Measurements from ENCODE around the gene ABCB10.
"Not testable (repeated sequence)": the region's sequence is repeated elsewhere in the genome, so short reads cannot be mapped to it uniquely, and the experiment has no call there.

The ABCB10 gene

GRCh38 chr1:229570891-229571516, 12.5 kb upstream of the ABCB10 start:
- no peak for DNase-seq

- no peak for DNase-seq
Observed at GRCh38 chr1:229570305-229570704, 11.8 kb upstream of the ABCB10 start.

- no peak for DNase-seq
Observed at GRCh38 chr1:229567109-229567868, 8.8 kb upstream of the ABCB10 start.

- no peak for DNase-seq
Observed at GRCh38 chr1:229563701-229564100, 5.2 kb upstream of the ABCB10 start.

- no peak for DNase-seq
Observed at GRCh38 chr1:229563241-229563640, 4.7 kb upstream of the ABCB10 start.

GRCh38 chr1:229562686-229563085, 4.2 kb upstream of the ABCB10 start:
- no peak for DNase-seq

- no peak for DNase-seq
Observed at GRCh38 chr1:229561141-229561540, 2.6 kb upstream of the ABCB10 start.

- not testable (repeated sequence) for DNase-seq
Observed at GRCh38 chr1:229560124-229560523, 1.6 kb upstream of the ABCB10 start.

GRCh38 chr1:229559336-229559801, 862 bp upstream of the ABCB10 start:
- DNase-seq, result not testable (repeated sequence)

- peak; percentile 44 for DNase-seq
Observed at GRCh38 chr1:229557913-229558414, 543 bp downstream of the ABCB10 start.

GRCh38 chr1:229557200-229557850, 1.2 kb downstream of the ABCB10 start:
- DNase-seq, result no peak

GRCh38 chr1:229554886-229555621, 3.5 kb downstream of the ABCB10 start:
- DNase-seq, result no peak

GRCh38 chr1:229553621-229554130, 4.8 kb downstream of the ABCB10 start:
- DNase-seq, result no peak

GRCh38 chr1:229552732-229553131, 5.8 kb downstream of the ABCB10 start:
- no peak for DNase-seq

- no peak for DNase-seq
Observed at GRCh38 chr1:229550812-229551567, 7.5 kb downstream of the ABCB10 start.

- DNase-seq, result no peak
Observed at GRCh38 chr1:229547542-229547941, 11.0 kb downstream of the ABCB10 start.

- DNase-seq, result no peak
Observed at GRCh38 chr1:229544587-229544986, 13.9 kb downstream of the ABCB10 start.

GRCh38 chr1:229539863-229540506, 18.5 kb downstream of the ABCB10 start:
- no peak for DNase-seq

GRCh38 chr1:229538945-229539344, 19.6 kb downstream of the ABCB10 start:
- DNase-seq, result no peak

GRCh38 chr1:229537894-229538293, 20.6 kb downstream of the ABCB10 start:
- no peak for DNase-seq

- no peak for DNase-seq
Observed at GRCh38 chr1:229536982-229537381, 21.5 kb downstream of the ABCB10 start.
